SU-DHL-6 (cell line): Measurements from ENCODE around the gene TEK.

Experiments used
- EZH2phosphoT487 ChIP-seq: fragments of 200-600 bp; sonication (generic), shearing (Covaris generic); conservative IDR thresholded peaks from 2 replicates; pipeline ENCODE4 v1.6.1; 2018; ENCODE audit warnings: mild to moderate bottlenecking, antibody characterized with exemption, low read length, moderate library complexity, mixed read lengths
- TF ChIP-seq, protein P1 (sequence below): fragments of 200-600 bp; sonication (generic); IDR thresholded peaks from one replicate; pipeline ENCODE4 v1.5.1; 2017; ENCODE audit warnings: antibody characterized with exemption, mild to moderate bottlenecking, low read length, moderate library complexity; ENCODE audit not compliant: insufficient read depth, poor library complexity, severe bottlenecking

DNA sequence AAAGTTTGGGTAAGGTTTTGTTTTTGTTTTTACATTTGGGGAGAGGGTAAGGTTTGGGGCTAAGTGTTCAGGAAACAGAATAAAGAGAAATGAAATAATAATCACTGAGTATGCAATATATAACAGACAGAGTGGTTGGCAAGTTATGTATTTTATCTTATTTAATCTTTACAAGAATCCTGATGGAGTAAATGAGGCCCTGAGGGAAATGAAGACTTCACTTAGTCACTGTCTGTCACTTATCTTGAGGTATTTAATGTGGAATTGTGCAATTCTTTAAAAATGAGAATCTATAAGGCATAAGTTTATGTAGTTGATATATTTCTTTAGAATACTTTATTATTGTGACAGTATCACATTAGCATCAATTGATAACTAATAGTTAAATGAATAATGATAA, 48.1 kb downstream of the TEK start:
- TF ChIP-seq, protein P1, sequence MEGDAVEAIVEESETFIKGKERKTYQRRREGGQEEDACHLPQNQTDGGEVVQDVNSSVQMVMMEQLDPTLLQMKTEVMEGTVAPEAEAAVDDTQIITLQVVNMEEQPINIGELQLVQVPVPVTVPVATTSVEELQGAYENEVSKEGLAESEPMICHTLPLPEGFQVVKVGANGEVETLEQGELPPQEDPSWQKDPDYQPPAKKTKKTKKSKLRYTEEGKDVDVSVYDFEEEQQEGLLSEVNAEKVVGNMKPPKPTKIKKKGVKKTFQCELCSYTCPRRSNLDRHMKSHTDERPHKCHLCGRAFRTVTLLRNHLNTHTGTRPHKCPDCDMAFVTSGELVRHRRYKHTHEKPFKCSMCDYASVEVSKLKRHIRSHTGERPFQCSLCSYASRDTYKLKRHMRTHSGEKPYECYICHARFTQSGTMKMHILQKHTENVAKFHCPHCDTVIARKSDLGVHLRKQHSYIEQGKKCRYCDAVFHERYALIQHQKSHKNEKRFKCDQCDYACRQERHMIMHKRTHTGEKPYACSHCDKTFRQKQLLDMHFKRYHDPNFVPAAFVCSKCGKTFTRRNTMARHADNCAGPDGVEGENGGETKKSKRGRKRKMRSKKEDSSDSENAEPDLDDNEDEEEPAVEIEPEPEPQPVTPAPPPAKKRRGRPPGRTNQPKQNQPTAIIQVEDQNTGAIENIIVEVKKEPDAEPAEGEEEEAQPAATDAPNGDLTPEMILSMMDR: no peak
- TF ChIP-seq EZH2phosphoT487: no peak
